Measurements from ENCODE around the gene DPP6.

DPP6 gene

DNA sequence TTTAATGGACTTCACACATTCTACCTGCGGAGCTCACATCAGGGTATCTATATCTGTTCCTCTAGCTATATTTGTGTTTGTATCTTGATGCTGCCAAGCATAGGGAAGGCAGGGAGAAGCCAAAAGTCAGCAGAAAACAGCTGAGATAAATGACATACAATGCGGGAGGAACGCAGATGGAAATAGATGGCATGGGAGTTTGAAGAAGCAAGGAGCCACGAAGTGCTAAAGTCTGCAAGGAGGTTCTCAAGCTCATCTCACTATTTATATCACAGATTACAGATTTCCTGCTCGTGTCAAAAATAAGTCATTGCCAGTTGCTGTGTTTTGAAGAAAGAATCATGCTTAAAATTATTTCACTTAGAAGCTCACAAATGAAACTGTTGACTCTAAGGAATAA is 180.5 kb downstream of the DPP6 start:
- no peak for DNase-seq (ENCODE audit: low spot score)

DNA sequence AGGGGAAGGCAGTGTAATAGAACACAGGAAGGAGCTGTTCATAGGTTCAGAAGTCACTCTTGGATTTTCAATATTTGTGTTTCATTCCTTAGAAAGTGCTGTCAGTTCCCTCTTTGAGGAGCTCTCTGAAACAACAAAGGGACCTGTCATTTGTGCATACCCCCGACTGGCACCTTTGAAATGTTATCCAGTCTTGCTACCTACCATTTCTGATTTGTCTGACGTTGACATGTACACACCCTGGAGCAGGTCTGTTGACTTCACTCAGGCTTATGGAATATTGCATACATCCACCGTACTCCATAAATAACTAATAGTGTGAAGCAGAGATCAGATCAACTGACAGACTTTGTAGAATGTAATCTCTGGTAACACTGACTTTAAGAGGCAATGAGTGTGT is 189.8 kb downstream of the DPP6 start:
- no peak for DNase-seq (ENCODE audit: low spot score)

DNA sequence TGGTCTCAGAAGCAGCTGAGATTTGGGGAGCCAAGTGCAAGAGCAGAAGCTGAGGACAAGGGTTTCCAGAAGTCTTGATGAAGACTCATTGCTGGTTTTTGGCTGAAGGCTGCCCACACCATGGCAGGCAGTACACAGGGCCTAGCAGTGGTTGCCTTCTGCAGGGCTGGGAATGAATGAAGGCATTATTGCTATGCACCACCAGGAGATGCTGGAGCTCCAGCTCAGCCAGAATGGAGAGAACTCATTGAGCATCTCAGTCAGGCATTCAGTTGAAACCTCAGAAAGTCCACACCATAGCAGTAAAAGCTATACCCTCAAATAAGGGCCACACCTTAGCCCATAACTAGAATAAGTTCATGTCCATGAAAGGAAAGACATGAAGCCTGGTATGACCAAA is 190.5 kb downstream of the DPP6 start:
- no peak for DNase-seq (ENCODE audit: low spot score)

DNA sequence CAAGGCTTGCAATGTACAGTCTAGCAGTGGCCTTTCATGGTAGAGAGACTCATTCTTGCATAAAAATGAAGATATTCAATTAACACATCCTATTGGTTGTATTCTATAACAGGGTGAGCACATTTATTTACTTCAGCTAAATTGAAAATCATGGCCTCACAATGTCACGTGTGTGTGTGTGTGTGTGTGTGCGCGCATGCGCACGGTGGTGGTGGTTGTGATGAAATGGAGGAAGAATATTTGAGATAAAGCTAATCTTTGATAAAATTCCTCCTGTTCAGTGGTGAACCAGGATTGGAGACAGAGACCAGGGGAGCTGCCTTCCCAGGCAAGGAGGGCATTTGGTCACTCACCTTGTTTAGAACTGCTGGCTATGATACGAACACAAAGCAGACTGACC is 199.8 kb downstream of the DPP6 start:
- no peak for DNase-seq (ENCODE audit: low spot score)

DNA sequence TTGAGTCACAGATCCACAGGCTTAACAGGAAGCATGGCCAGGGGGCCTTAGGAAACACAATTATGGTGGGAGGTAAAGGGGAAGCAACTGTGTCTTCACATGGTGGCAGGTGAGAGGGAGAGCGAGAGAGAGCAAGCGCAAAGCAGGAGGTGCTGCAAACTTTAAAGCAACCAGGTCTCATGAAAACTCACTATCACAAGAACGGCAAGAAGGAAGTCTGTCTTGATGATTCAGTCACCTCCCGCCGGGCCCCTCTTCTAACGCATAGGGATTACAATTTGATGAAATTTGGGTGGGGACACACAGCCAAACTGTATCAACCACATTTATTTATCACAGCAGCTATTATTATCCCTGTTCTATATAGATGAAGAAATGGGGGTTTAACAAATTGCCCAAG is 201.6 kb downstream of the DPP6 start:
- DNase-seq (ENCODE audit: low spot score), result no peak

DNA sequence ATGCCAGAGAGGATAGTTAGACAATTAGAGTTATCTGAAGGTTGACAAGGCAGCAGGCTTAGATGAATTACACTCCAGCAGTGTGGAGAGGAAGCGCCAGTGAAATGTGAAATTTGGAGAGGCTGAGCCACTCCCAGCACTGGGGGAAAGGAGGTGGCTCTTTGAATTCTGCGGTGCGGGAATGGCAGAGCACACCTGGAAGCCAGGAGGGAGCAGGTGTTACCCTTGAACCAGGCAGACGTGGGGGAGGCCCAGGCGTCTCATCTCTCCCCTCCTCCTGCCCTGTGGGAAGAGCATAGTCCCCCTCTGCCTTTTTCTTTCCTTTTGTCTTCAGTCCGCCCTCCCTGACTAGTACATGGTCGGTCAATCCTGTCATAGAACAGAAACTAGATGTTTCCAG is 203.1 kb downstream of the DPP6 start:
- DNase-seq (ENCODE audit: low spot score), result no peak

DNA sequence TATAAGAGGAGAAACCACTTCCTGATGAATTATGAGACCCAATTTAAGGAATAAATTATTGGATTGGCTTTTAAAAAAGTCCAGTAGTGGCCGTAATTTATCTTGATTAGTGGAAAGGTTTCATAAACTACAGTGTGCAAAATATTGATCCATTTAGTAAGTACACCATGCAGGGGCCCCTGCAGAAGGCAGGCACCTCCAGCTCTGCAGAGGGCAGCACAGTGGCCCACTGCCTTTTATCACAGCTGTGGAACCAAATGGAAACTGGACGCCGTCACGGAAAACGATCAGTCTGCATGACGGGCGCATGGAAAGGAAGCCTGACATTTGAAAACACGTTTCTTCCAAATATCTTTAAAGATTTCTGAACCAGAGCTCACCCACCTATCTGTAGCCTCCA is 204.0 kb downstream of the DPP6 start:
- DNase-seq (ENCODE audit: low spot score), result no peak

DNA sequence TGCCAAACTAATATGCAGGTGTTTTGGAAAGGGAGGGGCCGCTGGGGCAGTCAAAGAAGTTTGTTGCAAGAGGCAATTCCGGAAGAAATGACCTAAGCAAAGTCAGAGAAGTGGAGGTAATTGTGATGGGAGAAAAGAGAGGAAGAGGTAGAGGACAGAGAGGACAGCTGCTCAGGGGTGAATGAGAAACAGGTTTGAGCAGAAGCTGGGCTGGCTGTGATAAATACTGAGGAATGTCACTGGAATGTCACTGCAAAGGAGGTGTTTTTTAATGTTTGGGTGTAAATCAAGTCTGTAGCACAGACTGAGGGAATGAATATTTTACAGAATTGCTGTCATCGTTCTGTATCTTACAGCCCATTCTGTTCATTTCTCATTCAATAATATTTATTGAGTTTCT is 207.2 kb downstream of the DPP6 start:
- no peak for DNase-seq (ENCODE audit: low spot score)

DNA sequence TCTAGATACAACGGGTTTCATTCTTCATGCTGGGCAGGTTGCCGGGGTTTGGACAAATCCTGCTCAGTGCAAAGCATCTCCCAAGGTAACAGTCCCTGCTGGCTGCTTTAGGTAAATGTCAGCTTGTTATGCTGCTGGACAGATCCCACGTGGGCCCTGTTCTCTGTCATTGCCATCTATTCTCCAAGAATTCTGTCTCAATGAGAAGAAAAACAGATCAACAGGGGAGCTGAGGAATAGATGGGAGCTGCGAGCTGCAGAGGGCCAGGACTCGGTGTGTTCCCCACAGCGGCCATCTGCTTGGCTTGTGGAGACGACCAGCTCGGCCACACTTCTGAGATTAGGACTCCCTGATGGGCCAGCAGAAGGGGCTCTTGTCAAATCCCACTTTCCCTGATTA is 235.2 kb downstream of the DPP6 start:
- DNase-seq (ENCODE audit: low spot score), result no peak

DNA sequence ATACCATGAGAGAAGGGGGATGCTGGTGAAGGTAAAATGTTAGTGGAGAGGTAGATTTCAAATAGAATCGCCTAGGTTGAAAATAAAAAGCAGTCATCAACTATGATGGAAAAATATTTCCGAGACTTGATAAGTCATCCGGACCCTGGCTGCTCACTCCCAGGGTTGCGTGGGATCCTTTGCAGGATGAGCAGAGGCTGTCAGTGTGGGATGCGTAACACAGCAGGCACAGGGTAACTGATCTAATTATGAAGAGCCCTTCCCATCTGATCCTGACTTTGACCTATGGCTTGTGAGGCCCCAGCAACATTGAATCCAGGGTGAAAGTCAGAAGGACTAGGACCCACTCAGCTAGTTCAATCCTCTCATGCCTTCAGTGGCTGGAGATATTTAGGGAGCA is 236.9 kb downstream of the DPP6 start:
- no peak for DNase-seq (ENCODE audit: low spot score)

DNA sequence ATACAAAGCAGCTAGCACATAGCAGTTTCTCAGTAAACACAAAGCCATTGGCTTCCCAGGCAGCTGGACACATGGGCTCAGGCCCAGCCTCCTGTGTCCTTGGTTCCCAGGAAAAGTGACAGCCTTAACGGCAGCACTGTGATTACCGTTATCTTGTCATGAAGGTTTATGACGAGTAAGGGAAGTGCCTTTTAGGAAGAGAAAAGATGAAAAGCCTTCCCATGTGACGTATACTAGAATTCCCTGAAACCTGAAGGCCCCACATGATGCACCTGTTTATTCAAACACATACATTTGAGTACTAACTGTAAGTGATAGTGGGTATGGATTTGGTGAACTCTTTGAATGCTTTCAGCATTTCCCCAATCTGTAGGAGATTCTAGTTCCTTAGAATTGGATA is 244.2 kb downstream of the DPP6 start:
- DNase-seq (ENCODE audit: low spot score), result no peak

DNA sequence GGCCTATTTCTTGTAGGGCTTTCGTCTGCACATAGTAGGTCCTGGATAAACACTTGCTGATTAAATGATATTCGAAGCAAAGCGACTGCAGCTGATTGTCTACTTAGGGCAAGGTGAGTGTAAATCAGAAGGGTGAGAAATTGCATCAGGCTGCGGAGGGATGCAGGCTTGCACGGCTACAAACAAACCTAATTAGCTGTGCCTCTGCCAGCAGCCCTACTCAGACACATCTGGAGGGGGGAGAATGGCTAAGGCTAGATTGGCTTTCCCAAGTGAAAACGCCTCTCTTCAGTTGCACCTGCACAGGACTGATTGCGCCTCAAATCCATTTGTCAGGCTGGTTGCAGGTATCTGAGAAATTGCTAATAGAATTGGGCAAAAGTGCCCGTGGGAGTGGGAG is 247.5 kb downstream of the DPP6 start:
- DNase-seq (ENCODE audit: low spot score), result no peak

DNA sequence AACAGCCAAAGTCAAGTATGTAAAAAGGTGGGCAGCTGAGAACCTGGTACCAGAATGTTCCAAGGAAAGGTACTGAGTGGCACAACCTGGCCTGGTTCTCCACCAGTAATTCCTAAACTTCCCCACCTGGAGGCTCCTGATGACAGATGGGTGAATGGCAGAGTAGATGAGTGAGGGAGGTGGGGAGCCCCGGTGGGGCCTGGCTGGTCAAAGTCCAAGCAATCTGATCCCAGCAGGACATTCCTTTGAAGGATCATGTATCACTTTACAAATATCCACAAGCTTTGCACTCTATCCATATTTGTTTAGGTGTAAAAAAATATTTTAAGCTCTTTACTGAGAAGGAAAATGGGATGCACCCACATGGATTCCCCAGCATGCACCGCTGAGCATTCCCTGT is 250.2 kb downstream of the DPP6 start:
- no peak for DNase-seq (ENCODE audit: low spot score)

DNA sequence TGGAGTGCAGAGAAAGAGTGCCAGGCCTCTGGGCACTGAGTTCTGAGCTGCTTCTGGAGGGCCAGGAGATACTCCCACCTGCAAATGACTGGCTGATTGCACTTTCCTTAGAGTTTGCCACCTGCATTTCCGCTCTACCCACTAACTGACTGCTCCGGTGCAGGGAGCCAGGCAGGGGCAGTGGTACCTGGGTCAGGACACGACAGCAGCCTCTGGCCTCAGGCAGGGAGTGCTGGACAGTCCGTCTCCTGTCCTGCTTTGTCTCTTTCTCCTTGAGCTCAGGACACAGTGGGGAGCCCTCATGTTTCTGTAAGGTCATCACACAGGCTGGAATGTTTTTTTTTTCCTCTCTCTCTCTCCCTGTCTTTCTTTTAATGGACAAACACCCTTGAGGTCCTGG is 252.0 kb downstream of the DPP6 start:
- no peak for DNase-seq (ENCODE audit: low spot score)

DNA sequence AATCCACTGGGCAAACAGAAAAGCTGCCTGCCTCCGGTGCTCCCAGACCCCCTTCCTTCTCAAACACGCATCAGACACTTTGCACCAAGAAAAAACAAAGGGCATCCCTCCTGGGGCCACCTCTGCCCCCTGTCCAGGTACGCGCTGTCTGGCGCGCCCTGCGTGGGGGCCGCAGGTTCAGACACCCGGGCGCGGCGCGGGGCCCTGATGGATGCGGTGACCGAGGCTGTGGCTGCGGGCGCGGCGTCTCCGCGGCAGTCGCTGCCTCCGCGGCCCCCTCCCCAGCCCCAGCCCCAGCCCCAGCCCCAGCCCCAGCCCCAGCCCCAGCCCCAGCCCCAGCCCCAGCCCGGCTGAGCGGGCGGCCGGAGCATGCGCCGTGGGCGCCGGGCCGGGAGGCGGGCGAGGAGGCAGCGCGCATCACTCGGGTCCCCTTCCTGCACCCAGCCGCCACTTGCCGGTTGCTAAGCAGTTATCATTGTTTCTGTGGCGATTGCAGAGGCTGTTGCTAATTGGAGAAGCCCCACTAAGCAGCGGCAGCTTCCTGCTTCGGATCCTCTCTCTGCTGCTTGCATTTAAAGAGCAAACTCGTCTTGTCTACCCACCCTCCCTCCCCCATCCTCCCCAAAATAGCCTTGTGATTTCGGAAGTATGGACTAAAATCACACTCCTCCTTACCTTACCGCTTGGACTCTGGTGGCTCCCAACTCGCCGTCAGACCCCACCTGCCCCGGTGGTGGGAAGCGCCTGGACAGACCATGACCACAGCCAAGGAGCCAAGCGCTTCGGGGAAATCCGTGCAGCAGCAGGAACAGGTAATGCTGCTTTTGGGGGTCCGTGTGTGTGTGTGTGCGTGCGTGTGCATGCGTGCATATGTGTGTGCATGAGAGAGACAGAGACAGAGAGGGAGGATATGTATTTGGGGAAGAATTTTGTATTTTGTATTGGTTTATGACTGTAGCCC is 252.8 kb downstream of the DPP6 start:
- DNase-seq (ENCODE audit: low spot score), result no peak

DNA sequence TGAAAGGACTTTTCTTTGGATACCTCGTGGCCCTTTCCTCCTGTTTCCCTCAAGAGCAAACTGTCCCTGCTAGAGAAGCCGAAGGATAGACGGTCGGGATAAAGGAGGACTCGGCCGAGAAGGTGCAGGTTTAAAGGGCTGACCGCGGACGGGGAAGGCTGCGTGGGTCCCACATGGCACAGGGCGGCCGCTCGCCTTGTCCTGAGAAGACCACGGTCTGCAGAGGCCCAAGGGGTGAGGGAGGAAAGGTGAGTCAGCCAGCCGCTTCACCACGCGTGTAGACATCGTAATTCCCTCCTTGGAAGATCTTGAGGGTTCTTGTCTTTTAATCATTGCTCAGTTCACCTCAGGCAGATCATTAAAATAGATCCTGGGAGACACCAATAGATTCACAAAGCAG is 253.8 kb downstream of the DPP6 start:
- DNase-seq (ENCODE audit: low spot score), result no peak

DNA sequence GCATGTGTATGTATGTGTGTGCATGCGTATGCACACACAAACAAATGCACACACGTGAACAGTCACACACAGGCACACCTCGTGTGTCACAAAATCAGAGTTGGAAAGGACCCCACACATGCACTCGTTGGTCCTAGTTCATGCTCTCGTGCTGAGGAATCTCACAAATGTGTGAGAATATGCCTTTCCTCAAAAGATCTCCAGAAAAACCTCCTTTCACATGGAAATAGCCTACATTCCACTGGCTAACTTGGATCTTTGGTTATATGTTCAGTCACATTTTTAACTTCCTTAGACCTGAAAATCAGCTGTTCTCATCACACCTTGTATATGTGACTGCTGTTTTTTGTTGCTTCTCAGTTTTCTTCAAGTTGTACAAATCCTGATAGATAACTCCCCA is 256.7 kb downstream of the DPP6 start:
- no peak for DNase-seq (ENCODE audit: low spot score)

DNA sequence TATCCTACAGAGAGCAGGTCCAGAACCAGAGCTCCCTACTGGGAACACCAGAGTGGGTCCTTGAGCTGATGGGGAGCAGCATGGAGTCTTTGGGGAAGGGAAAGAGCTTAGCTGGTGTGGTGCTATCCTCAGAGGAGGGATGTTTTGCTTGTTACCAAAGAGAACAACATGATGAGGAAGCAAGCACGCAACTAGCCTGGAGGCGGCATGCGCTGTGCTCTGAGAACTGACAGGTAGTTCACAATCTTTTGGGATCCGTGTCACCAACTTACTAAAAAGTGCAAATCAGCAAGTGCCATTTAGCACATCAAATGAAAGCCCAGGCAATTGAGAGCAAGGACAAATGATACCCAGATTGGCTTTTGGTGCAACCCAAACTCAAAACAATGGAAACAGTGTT is 257.9 kb downstream of the DPP6 start:
- DNase-seq (ENCODE audit: low spot score), result no peak

DNA sequence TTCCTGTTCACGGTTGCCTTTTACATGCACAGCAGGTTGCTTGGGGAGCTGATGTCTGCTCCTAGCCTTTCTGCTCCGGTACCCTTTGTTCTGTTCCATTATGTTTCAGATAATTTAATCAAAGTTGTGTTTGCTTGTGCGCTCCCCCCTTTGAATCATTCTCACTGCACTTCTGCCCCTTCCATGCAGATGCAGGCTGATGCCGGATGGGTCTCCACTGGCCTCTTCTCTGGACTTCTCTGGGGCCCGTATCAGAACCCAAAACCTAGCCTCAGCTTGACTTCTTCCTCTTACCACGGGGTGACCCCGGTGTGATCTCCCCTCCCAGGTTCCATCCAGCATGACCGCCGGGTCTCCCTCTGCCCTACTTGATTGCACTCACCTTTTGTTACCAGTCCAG is 272.0 kb downstream of the DPP6 start:
- no peak for DNase-seq (ENCODE audit: low spot score)

DNA sequence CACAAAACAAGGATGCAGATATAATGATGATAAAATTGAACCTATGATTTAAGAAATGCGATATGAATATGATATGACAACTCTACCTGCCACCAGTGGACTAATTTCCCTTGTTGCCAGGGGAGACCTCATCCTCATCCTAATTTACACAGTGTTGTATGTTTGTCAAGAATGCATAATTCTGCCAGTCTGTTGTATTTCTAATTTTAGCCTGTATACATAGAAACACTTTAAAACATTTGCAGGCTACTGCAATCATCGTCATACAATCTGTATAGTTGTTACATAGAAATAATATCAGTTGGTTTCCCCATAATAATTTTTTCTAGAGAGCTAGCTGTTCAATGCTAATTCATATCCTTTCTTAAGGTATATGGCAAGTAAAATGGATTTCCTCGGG is 274.2 kb downstream of the DPP6 start:
- DNase-seq (ENCODE audit: low spot score), result no peak

DNA sequence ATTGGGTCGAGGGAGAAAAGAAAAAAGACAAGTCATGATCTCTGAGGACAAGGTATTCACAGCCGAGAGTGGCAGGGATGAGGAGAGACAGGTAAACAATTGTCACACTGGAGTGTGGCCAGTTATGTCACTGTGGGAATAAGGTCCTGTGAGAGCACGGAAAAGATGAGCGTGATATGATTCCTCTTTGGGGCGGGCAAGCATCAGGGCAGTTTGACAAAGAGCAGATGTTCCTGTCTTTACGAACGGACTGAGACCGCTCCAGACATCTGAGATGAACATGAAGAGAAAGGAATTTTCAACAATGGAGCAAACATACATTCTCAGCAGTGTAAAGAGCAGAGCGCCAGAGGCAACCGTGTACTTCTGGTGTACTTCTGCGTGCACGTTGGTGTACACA is 278.1 kb downstream of the DPP6 start:
- DNase-seq (ENCODE audit: low spot score), result no peak

DNA sequence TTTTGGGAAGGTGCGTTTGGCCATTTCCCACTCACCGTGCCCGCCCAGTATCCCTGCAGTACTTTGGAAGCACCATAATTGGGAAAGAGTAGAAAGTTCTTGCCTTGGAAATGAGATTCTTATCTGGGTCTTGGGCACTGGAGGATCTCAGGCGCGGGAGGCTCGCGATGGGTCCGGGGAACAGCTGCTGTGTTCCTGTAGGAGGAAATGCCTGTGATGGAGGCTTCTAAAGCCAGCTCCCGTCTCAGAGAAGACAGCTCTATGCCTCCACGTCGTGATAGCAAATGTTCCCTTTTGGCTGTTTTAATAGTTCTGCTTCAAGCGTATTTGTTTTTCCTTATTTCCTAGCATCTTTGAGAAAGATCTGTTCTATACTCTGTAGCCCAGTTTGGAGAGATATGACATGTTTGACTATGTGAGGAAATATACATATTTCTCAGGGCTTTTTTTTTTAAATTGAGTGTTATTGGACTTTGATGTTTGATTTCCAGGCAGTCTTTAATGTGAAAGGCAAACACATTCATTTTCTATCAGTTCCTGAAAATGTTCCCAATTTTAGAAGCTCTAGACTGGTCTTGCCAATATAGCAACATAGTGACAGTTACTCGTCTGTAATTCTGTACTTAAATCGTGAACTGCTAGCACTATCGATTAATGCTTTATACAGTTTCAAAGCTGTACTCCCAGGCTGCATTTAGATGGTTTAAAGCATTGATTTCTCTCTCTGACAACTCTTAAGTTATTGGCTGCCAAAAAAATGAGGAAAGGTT is 280.8 kb downstream of the DPP6 start:
- no peak for DNase-seq (ENCODE audit: low spot score)

DNA sequence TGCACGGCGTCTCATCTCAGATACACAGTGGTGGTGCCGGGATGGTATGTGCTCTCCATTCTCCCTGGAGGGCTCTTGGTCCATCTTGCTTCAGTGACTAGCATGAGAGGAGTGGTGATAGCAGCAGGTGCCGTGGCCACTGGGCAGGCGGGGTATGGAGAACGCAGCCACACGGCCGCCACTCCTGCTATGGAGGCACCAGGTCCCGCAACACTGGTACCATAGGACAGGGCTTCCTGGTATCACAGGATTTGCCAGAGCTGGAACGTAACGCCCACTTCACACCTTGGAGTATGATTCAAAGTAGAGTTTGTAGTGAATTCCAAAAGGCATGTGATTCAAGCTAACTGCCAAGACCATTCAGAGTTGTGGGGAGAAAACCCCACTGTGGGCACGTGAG is 284.1 kb downstream of the DPP6 start:
- no peak for DNase-seq (ENCODE audit: low spot score)
